ENCODE results near the gene PXN.

DNA sequence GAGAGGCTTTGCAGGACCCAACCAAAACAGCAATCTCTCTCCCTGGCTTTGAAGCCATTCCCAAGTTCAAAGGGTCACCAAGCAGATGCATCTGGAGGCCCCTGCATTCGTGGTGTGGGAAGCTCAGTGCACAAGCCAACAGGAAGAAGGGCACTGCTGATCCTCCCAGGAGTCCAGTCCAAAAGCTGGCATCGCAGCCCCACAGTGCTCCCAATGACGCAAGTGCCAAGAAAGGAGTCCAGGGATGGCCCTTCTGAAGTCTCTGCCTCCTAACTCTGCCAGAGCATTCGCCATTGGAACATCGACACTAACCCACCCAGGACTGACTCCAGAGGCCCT lies 25.1 kb downstream of the PXN start:
- TF ChIP-seq ZNF274 (IDR thresholded peaks at IDR 0.05; ENCODE audit: low read depth, low read length) (no peak), YY1 (IDR thresholded peaks at IDR 0.05; ENCODE audit: insufficient read depth, insufficient read length) (no peak)
